ENCODE results near the gene FAM76B.

FAM76B gene

DNA sequence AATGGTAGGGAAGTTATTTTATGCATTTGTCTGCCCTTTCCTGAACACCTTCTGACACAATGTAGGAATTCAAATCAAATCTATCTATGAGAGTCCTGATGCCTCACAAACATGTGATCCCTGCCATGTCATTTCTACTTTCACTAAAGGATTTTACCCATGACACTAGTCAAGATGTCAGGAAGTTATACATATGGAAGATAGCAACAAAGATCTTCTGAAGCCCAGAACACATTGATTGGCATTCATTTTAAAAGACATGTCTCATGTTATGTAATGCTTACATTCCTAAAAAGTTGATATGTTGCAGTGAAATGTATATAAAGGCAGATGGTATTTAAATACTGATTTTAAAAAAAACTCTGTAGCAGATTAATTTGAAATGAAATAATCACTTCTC lies 61.5 kb downstream of the FAM76B start:
- DNase-seq: no peak

DNA sequence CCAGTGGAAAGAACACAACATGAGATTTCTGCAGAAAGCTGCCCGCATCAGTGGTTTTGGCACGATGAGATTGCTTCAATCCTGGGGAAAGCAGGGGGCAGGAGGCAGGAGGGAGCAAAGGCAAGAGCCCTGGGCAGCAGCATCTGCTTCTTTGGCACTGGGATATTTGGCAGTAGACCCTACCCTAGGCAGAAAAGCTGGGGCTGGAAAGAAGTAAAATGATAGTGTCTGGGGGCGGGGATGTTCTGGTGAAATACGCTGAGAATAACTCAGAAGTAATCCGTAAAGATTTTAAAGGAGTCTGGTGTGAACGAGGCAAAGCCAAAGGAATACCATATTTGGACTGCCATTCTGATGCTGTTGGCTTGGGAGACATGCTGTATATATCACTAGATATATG lies 62.0 kb downstream of the FAM76B start:
- no peak for DNase-seq

DNA sequence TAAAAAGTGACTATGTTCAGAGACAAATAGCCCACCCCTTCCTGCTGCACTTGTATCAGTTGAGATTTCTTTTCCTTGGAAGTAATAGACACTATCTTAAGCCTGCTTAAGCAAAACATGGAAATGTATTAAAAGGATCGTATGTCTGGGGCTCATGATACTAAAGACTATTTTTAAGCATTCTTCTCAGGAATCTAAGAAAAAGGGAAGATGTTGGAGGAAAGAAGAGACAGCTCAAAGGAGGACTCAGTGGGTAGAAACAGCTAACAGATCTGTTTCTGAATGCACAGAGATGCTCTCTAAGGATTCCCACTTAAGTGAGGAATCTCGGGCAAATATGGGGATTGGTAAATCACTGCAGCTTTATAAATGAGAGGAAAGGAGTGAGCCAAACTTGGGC lies 62.5 kb downstream of the FAM76B start:
- DNase-seq: no peak

DNA sequence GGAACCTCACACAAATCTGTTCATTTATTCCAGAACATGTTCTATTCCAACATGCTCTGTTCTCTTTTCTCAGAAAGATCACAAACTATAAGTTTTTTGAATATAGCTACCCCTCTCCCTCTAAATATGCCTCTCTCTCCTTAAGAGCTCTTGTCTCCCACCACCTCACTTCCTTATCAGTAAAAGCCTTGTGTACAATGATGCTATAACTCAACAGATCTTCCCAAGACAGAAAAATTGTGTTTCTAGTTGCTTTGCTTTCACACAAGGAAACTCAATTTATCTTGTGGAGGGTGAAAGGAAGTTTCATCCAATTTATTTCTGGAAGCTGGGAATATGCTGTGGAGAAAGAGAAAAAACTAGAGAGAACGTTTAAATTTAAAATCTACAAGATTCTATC lies 64.4 kb downstream of the FAM76B start:
- DNase-seq: no peak

DNA sequence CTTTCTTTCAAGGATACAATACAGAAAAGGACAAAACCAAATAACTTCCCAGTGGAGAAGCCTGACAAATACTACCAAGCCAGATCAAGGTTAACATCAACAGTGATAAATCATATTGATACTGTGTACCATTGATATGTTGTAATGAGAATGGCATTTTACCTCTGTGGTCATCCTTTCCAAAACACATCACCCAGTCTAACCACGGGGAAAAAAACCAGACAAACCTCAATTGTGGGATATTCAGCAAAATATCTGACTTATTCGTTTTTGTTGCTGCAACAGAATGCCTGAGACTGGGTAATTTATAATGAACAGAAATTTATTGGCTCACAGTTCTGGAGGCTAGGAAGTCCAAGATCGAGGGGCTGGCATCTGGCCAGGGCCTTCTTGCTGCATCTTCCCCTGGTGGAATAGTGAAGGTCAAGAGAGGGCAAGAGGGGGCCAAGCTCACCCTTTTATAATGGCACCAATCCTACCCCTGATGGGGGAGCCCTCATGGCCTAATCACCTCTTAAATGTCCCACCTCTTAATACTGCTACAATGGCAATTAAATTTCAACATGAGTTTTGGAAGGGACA lies 66.1 kb downstream of the FAM76B start:
- DNase-seq: no peak

DNA sequence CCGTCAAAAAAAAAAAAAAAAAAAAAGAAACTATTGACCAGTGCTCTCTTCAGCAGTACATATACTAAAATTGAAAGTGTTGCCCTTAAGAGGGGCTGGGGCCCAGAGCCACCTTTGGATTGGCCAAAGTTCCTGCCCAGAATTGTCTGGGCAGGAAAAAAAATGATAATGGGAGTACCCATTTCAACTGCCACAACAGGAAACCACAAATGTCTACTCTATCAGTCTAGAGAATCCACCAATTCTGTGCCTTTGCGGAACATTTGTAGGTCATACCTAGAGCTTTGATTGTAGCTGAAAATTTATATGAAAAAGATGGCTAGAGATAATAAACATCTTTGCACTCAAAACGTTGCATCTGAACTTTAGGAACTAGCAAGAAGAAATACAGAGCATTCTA lies 69.4 kb downstream of the FAM76B start:
- no peak for DNase-seq

Measured in NCI-H345 (cell line).